ENCODE results near the gene KLK3.

GRCh38 chr19:50896591-50897190 lies 42.0 kb downstream of the KLK3 start:
- TF ChIP-seq POLR2A (IDR thresholded peaks at IDR 0.05; ENCODE audit: low read depth, low read length), result no peak
- TF ChIP-seq POLR2AphosphoS5 (IDR thresholded peaks at IDR 0.05; ENCODE audit: low read depth, low read length), result 0 out of 2 replicates have a peak, but pooled peaks have one; percentile 16
- TF ChIP-seq TAF1 (IDR thresholded peaks at IDR 0.05; ENCODE audit: borderline replicate concordance, low read depth, low read length), result no peak

Data from GM12892 (cell line).